GM21447 (cell line): Measurements from ENCODE around the gene UBALD1.

Source experiments
- ATAC-seq: cut with Tn5 transposase; IDR thresholded peaks from one replicate; pipeline ENCODE4 v1.9.1; 2021; ENCODE audit not compliant: unreplicated experiment

UBALD1 gene

DNA sequence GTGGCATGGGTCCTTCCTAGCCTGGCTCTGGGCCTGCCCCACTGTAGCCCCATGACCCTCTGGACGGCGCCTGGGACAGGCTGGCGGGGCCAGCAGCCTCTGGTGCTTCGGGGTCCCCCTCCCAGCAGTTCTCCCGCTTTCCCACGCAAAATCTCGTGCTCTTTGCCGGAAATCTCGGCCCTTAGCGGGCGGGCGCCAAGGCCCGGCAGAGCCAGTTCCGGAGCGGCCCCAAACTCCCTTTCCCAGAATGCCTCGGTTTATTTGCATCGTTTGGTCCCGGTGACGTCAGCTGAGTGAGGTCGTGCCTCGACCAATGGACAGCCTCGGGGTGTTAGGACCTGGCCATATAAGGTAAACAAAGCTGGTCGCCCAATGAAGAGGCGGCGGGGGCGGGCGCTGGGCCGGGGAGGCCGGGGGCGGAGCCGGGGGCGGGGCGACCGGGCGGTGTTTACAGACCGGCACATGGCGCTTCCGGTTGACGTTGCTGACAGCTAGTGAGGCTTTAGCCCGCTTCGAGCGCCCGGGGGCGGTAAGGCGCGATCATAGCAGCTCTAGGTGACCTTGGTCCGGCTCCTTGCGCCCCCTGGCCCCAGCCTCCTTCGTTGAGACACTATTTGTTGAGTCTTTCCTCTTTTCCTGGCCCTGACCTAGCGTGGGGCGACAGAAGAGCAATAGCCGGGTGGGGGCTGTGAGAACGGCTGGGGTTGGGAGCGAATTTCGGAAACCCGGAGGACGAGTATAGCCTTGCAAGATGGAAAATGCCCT lies 1.5 kb upstream of the UBALD1 start:
- ATAC-seq, result peak; percentile 80

GRCh38 chr16:4615384-4616046 lies 827 bp upstream of the UBALD1 start:
- no peak for ATAC-seq

DNA sequence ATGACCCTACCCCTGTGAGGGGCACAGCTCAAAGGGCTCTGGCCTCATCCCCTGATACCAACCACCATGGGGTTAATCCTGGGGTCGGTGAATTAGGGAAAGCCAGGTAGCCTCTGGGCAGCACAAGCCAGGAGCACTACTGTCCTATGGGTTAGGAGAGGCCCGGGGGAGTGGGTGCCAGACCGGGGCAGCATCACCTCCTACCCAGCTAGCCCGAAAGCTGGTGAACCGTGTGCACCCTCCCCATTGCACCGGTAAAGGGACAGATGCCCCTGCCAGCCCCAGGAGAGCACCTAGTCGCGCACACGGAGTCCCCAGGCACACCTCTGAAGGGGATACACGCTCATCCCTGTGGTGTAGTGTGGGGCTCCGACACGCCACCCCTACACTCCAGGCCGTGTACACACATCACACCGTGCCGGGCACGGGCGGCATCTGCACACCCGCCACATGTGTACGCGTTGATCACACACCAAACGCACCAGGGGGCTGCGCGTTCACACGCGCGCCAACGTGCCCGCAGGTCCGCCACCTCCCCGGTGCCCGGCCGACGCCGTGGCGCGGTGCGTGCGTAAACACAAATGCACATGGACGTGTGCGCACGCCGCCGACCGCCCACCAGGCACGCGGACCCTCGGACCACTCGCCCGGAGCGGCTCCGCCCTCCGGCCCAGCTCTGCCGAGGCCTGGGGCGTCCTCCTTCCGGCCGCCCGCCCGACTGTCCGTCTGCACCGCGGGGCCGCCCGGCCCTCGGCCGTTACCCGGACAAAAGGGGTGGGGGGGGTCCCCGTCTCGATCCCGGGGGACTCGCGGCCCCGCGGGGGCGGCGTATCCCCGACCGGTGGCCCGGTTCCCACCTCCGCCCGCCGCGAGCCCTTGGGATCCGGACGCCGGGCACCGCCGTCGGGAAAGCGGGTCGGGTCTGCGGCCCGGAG lies 785 bp downstream of the UBALD1 start:
- ATAC-seq, result no peak

DNA sequence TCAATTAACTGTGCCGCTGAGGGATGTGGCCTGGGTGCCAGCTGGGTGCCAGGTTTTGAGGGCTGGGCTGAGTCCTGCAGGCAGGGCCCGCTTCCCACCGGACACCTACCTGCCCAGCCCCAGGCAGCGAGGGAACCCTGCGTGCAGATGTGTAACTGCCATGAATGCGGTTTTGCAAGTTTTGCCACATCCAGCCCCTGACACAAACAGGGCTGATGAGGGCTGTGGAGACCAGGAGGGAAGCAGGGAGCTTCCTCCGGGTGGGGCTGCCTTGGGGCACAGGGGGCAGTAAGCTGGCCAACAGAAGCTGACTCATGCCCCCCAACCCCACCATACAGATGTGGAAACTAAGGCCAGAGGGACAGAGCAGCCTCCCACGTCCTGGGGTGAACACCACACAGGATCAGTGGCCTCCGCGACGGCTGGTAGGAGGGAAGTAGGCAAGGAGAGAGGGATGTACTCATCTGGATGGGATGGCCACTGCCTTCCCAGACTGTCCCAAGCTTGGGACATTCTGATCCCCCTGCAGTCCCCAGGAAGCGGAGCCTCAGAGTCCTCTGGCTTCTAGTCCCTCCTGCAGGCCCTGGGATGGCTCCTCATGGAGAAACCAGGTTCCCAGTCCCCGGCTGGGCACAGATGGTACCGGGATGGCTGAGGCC lies 1.6 kb downstream of the UBALD1 start:
- no peak for ATAC-seq

DNA sequence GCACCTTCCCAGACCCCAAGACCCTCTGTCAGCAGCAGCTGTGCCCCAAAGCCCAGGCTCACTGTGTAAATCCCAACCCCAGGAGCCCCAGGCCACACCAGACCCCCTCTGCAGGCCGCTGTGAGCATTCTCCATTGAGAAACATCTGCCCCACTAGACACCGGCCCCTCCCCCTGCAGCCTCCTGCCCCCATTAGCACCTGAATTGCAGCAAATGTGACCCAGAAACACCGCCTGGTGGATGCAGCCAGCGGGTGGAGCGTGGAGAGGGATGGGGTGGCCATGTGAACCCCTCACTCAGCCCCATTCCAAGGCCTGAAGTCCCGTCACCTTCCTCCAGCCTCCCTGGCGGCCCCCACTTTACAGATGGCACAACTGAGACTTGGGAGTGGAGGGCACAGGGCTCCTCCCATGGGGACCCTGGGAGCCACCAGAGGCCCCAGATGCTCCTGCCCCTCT lies 2.2 kb downstream of the UBALD1 start:
- no peak for ATAC-seq

GRCh38 chr16:4611337-4612021 lies 3.2 kb downstream of the UBALD1 start:
- ATAC-seq, result no peak

DNA sequence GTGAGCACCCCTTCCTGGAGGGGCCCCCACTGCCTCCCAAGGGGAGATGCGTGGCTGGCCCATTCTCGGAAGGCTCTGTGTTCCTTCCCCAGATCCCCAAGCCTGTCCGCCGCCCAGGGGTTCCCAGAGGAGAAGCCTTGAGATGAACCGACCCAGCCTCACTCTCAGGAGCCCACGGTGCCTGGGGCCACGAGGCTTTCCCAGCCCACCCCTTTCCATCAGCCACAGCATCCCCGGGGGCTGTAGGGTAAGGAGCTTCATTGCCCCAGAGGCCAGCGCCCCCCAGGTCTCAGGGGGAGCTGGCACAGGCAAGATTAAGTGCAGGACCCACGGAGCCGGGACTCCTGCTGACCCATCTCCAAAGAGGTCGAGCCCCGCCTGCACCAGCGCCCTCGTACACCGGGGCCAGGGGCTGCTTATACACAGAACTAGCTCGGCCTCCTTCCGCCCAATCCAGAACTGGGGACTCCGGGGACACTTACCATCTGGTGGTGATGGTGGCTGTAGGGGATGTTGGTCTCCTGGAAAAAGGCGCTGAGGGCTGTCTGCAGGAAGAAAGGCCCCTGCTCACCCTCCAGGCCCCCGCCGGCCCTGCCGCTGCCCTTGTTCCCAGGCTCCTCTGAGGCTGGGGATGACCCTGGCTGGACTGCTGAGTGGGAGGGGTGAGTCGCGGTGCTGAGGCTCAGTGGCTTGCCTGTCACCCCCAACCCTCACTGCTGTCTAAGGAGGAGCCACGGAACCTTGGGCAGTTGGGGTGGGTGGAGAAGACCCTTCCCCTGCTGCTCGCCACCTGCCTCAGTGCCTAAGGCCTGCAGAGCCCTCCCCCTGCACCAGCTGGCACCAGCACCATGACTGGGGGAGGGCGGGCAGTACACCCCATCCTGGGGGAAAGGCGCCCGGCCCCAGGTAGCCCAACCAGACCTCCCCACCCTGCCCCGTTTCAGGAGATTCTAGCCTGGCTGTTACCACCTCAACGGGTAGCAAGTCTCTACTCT lies 4.4 kb downstream of the UBALD1 start:
- ATAC-seq, result no peak

GRCh38 chr16:4609200-4610010 lies 5.3 kb downstream of the UBALD1 start:
- ATAC-seq, result no peak

- ATAC-seq, result no peak
Observed at GRCh38 chr16:4608704-4608980, 6.0 kb downstream of the UBALD1 start.

DNA sequence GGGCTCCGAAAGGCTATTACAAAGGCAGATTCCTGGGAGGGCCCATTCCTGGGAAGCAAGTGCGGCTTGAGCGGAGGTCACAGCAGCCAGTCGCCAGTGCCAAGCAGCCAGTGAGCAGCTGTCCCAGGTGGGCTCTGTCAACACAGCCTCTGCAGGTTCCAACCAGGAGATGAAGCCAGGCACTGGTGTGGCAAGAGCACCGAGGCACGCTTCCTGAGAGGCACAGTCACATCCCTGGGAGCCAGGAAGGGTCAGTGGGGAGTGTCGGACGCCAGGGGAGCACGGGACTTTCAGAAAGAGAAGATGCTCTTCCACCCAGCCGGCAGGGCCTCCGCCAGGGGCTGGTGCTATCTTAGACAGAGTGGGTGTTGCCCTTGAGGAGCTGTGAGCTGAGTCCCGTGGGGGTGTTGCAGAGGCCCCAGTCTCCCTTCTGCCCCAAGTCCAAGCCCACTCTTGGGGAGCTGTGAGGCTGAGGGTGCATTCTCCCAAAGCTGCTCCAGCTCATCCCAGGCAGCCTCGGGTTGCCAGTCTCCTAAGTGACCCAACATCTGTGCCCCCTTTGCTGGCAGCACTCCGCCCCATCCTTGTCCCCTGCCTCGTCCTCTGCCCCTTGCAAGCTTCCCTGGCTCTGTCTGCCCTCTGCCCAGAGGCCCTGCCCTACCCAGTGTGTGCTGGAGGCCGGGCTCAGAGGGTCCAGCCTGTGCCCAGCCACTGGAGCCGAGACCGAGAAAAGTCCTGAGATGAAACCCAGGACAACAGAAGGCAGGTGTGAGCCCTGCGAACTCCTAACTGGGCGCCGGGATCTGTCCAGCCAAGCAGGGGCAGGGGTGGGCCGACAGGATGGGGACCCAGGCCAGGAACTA lies 6.6 kb downstream of the UBALD1 start:
- ATAC-seq, result no peak

GRCh38 chr16:4606354-4606753 lies 8.3 kb downstream of the UBALD1 start:
- ATAC-seq, result no peak

DNA sequence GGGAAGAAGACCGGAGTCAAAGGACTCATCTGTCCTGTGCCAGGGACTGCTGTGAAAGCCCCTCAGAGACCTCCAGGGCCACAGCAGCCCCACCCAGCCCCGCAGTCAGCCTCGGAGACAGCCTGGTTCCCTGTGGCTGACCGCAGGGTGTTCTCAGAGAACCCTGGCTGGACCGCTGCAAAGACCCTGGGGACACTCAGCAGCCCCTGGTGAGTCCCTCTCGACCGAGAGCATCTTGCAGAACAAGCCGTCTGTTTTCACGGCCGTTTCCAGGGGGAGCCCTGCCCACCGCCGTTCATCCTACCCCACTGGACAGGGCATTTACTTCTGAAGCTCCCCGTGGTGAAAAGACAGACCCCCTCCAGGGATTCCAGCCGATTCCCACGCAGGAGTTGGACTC lies 10.3 kb downstream of the UBALD1 start:
- no peak for ATAC-seq

DNA sequence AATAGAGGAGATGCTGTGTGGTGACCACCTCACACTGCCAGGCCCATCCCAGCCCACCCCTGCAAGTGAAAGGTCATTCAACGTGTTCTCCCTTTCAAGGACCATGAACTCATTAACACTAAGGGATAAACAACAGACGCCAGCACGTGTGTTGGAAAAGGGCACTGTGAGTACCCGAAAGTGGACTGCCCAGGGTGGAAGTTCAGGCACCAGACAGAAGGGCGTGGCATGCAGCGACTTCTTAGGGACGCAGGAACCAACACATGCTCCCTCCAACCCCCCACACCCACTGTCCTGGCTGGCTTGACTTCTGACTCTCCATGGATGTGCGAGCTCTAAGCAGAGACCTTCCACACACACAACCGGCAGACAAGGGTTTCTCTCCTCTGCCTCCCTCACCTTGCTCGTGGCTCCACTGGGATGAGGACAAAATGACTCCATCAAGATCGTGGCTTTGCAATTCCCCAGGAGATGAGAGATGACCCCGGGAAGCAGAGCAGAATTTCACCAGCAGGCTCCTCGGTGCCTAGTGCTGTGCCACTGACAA lies 11.0 kb downstream of the UBALD1 start:
- ATAC-seq, result no peak

GRCh38 chr16:4602331-4602730 lies 12.4 kb downstream of the UBALD1 start:
- ATAC-seq, result no peak

DNA sequence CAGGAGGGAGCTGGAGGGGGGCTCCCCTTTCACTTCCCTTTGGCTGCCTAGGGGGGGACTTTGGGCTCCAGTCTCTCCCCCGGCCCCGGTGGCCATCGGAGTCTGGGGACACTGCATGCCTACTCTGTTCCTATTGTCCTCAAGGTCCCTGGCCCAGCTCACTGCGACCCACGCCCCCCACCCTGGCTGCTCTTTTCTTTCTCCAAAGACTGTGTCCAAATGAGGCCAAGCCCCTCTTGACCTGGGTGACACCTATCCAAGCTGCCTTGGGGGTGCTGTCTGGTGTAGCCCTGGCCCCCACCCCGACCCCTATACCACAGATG lies 12.9 kb downstream of the UBALD1 start:
- no peak for ATAC-seq

DNA sequence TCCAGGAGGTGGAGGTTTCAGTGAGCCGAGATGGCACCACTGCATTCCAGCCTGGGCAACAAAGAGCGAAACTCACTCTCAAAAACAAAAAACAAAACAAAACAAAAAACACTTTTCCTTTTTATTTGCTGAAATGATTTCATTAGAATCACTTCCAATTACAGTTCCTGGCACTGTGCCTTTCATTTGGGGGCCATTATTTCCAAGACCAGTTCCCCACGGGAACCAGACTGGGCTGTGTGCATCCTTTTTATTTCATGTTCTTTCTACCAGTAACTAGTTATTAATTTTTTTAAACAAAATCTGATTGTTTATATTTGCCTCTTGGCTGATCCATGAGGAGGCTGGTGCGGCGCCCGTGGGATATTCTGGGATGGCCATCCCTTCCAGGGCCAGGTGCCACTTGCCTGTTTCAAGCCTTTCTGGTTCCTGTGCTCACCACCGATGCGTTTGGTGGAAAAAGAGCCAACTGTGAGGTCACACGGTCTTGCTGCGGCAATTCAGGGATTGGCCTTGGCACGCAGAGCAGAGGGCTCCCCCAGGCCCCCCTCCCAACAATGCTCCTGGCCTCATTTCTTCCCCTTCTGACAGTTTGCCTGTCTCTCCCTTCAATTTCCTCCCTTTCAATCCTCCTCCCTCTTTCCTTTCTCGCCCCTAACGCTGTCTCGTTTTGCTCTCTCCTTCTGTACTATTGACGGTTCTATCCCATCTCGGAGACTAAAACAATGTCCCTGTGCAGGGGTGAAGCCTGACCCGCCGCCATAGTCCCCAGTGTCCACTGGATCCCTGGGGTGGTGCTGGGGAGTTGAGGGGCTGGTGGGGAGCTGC lies 13.4 kb downstream of the UBALD1 start:
- ATAC-seq, result no peak

- ATAC-seq, result no peak
Observed at GRCh38 chr16:4599545-4599944, 15.1 kb downstream of the UBALD1 start.
